GM18861 (cell line): ENCODE measurements around the gene GATA5.
A peak's percentile ranks its signal among the peaks of the same experiment; 100 is the strongest.
"Not testable (repeated sequence)": the region's sequence is repeated elsewhere in the genome, so short reads cannot be mapped to it uniquely, and the experiment has no call there.

Experiments
- ATAC-seq: cut with Tn5 transposase; IDR thresholded peaks from one replicate; pipeline ENCODE4 v1.9.1; 2021; ENCODE audit not compliant: unreplicated experiment

GATA5 gene

DNA sequence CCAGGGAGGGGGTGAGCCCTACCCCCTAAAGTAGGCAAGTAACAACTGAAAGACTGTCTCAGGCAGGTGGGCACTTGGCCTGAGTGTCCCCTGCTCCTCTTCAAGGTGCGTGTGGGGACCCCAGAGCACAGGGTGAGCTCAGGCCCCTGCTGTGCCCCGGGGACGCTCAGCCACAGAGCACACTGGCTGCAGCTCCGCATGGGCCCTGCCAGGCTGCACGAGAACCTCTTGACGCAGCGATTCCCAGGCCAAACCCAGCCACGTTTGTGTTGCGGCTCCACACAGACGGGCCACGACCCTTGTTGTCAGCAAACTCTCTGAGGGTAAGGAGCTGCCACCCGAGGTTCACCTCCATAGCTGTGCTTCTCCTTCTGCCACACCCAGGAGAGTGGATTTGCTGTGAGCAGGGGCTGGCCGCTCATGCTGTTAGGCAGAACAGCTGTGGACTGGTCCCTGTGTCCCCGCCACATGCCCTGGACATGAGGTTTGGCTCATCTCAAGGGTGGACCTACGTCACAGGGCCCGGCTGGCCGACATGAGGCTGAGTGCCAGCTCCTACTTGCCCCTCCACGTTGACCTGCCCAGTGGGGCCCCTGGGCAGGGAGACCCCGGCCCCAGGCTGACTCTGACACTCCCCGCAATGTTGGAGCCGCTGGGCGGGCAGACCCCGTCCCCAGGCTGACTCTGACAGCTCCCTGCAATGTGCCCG, 29.7 kb upstream of the GATA5 start:
- no peak for ATAC-seq

DNA sequence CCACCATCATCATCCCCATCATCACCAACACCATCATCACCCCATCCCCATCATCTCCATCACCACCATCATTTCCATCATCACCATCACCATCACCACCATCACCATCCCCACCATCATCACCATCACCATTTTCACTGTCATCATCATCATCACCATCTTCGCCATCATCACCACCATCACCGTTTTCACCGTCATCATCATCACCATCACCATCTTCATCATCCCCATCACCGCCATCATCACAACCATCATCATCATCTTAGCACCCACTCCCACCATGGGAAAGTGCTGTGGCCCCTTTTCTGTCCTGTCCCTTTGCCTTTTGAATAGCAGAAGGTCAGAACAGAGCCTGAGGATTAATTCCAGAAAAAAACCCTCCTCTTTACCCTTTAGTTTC, 28.5 kb upstream of the GATA5 start:
- ATAC-seq, result no peak

DNA sequence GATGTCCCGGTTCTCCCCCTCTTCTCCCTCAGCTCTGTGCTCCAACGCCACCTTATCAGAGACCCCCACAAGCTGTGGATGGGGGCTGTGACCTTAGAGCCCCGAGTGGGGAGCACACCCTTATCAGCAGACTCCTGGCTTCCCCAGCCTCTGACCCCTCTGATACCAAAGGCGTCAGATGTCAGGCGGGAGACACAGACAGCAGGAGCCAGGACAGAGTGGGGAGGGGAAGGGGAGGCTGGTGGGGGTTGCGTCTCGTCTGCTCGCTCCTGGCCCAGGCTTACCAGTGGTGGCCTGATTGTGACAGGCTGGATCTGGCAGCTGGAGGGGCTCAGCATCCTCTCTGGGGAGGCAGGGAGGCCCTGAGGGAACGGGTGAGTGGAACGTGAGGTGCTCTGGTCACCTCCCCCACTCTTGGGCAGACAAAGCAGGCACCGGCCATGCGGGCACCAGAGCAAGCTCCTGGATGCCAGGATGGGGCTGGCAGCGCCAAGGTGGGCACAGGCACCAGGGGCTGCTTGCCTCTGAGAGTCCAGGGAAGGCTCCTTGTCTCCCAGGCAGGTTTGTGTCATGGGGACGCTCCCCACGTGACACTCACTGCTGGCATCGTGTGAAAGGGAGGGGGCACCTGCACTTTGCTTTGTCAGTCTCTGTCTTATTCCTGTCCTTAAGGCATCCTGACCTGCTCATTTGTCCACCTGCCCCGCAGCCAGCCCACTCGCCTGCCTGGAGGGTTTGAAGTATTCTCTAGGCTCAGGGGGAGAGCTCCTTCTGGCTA, 27.8 kb upstream of the GATA5 start:
- ATAC-seq, result no peak

DNA sequence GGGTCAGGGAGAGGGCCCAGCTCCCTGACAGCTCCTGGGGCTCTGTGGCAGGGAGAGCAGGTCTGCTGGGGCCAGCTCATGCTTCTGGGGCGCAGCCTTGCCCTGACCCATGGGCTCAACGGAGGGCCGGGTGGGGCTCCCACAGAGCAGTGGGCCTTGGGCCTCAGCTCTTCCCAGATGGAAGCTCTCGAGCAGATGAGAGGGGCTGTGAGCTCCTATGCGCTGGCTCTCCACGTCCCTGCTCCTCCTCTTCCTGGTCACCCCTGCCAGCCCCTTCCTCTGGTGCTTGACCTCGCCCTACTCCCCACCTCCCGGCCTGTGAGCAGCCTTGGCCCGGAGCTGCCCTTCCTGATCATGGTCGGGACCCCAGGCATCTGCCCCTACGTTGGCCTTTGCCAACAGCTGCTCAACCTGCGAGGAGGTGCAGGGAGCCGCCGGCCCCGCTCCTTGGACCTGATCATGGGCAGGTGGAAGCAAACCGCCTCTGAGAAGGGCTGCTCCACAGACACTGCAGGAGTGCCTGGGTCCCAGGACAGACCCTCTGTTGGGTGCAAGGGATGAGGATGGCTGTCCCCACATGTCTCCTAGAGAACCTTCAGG, 26.8 kb upstream of the GATA5 start:
- ATAC-seq, result no peak

DNA sequence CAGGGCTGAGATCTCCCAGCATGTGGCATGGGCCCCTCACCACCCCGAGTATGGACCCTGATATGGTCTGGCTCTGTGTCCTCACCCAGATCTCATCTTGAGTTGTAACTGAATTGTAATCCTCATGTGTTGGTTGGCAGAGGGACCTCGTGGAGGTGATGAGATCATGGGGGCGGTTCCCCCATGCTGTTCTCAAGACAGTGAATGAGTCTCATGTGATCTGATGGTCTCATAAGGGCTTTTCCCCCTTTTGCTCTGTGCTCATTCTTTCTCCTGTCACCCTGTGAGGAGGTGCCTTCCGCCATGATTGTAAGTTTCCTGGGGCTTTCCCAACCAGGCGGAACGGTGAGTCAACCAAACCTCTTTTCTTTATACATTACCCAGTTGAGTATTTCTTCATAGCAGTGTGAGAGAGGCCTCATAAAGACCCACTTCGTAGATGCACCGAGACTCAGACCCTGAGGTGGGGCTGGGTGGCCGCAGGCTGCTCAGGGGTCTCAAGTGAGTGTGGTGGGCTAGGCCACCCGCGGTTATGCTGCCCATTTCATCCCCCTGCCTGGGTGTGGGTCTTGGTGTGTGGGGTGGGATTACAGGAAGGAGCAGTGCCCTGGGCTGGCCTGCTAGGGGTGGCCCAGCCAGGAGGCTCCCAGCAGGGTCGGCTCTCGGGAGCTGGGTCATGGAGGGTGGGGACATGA, 26.2 kb upstream of the GATA5 start:
- ATAC-seq, result peak; percentile 74

DNA sequence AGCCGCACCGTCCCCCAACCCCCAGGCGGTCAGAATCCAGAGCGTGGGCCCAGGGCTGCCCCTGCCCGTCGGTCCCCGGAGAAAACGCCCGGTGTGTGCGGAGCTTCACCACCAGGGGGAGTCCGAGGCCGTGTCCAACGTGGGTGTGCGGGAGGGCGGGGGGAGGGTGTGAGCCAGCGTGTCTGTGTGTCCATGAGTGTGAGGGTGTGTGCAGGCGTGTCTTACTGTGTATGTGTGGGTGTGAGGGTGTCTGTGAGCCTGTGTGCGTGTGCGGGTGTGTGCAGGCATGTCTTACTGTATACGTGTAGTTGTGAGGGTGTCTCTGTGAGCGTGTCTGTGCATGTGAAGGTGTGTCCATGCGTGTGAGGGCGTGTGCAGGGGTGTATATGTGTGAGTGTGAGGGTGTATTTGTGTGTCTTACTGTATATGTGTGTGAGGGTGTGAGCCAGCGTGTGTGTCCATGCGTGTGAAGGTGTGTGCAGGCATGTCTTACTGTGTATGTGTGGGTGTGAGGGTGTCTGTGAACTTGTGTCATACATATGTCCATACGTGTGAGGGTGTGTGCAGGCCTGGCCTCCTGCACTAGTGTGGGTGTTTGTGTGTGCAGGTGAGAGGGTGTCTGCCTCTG, 24.6 kb upstream of the GATA5 start:
- ATAC-seq, result no peak

DNA sequence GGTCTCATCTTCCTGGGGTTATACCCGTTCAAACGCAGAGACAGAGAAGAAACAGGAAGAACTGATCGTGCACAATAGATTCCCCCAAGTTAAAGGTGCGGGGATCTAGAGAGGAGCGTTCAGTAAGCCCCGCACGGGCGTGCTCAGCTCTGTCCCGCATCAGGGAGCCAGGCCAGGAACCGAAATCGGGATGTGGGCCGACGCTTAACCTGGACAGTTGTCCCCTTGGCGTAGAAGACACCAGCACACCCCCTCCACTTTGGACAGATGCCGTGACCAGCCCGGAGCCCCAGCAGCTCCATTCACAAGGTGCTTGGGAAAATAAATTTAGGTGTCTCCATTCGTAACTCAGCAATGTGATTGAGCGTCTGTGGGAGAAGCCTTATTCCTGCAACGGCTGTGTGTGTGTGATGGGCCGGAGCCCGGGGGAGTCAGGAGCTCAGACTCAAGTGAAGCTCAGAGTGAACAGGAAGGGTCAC, 24.0 kb upstream of the GATA5 start:
- no peak for ATAC-seq

DNA sequence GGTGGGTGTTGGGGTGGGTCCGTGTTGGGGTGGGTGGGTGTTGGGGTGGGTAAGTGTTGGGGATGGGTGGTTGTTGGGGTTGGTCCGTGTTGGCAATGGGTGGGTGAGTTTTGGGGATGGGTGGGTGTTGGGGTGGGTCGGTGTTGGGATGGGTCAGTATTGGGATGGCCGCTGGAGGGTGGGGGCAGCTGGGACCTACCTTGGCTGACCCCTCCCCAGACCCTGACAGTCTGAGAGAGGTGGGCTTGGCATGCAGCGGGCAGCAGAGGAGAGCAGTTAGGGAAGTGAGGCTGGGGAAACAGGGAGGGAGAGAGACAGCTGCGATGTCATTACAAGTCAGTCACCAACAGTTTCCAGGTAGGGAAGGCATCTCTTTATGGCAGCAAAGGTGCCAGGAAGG, 23.1 kb upstream of the GATA5 start:
- no peak for ATAC-seq

DNA sequence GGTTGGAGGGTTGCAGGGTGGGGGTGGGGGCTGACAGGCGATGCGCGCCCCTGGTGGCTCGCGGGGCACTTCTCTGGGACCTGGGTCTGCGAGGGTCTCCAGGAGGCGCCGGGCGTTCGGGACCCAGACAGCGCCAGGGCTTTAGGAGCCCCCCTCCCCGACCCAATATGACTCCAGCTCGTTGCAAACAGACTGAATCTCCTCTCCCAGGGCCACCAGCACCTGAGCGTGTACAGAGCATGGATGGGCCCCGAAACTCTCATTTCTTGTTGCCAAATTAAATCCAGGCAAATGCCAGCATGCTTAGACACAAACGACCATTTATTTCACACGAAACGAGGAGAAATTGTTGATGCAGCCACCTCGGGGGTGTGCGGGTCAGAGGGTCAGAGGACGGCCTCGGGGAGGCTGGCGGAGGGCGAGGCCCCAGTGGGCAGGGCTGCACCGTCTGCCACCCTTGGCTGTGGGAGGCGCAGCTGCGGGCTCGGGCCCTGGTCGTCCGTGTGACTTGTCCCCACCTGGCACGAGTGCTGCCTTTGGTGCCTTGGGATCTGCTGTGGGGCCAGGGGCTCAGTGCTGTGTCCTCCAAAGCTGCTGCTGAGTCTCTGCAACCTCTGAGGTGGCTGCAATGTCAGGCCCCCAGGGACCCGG, 20.9 kb upstream of the GATA5 start:
- ATAC-seq, result no peak

DNA sequence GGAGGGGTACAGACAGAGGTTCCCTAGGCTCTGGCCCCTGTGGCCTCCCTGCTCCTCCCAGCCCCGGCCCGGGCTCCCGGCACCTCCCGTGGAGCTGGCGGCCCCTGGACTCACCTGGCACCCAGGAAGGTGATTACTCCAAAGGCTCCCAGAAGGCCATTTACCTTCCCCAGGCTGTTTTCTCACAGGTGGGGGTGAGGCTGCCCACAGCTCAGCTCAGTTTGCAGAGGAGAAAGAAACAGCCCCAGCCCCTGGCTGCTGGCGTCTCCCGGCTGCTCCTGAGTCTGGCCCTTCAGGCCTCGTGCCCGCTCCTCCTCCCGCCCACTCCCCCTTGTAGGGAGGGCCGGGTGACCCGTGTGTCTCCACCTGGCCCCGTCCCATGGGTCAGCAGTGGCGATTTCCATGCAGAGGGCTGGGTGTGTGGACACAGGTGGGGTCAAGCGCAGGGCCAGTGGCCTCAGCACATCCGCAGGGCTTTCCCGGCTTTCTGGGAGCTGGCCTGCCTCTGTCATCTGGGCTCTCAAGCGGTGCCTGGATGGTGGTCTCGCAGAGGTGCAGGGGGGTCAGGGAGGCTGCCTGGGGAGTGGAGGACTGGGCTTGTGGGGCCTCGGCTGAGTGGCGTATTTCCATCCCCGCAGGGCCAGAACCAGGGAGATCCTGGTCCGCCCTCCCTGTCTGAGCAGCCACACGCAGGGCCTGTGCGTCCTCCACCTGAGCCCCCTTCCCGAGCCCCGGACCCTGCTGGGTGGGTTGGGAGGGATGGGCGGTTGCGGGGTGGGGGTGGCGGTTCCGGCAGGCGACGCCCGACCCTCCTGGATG, 20.2 kb upstream of the GATA5 start:
- no peak for ATAC-seq

DNA sequence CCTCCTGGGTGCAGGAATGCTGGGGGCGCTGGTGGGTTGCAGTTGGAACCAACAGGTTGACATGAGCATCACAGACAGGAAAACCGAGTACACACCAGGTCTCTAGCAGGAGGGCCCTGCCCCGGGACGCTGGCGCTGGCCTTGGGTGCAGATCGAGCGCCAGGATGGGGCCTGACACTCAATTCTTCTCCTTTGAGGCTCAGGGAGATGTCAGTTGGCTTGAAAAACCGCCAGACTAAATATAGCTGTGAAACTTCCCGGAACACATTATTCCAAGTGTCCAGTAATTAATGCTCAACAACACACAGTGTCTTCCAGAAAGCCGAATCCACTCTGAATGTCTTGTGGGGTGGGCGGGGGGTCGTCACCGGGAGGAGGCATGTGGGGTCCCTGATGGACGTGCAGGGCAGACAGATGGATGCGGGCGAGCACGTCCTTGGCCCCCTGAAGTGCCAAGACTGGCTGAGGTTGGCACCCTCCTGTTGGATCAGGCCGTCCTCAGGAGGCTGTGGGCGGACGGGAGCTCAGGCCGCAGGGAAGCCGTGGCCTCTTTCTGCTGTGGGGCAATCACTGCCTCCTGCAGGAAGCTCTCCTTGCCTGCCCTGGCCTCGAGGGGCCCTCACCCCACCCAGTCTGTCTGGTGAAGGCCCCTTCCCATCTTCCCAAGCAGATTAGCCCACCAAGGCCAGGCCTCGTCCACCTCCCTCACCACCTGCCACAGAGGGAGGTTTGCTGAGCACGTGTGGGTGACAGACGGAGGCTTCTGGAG, 19.4 kb upstream of the GATA5 start:
- no peak for ATAC-seq

DNA sequence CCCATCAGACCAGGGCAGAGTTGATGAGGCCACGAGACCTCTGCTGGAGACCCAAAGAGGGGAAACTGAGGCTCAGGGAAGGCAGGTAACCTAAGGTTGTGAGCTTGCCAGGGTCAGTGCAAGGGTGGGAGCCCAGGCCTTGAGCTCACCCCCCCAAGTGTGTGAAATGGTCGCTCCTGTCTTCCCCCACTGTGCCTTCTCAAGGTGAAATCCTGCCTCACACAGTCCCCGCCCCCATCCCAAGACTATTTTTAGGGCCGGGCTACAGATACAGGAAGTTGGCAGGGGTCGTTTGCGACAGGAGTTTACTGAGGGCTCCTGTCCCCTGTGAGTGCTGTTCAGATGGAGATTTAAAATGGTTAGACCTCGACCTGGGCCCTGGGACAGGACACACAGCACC, 18.7 kb upstream of the GATA5 start:
- ATAC-seq, result no peak

DNA sequence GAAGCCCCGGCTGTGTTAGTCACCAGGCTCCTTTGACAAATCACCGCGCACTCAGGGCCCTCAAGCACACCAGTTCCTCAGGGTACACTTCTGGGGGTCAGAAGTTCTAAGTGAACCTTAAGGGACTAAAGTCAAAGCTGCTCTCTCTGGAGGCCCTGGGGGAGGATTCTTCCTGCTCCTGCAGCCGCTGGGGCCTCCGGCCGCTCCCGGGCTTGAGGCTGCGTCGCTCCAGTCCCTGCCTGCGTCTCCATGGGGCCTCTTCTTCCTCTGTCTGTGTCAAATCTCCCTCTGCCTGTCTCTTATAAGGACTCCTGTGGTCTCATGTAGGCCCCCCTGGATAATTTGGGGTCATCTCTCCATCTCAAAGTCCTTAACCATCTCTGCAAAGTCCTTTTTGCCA, 18.1 kb upstream of the GATA5 start:
- no peak for ATAC-seq

DNA sequence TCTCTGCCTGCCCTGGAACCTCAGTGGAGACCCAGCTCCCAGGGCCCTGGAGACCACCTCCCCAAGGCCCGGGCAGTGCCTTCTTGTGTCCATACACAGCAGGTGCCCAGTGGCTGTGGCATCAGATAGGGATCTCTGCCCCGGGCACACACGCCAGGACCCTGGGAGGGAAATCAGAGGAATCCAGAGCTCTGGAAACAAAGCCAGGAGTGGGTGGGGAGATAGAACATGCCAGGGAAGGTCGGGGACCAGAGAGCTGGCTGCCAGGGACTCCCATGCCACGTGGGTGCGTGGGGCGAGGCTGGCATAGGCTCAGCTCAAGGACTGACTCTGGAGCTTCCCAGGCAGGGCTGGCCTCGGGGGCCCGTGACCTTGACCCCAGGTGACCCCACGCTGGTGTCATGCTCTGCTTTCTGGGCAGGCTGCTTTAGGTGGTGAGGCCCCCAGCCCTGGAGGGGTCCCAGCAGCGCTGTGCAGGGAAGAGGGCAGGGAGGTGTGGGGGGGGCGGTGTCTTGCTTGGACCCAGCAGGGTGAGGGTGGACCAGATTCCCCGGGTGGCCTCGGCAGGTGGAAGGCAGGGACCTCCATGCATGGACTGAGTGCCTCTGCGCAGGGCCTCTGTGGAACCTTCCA, 17.6 kb upstream of the GATA5 start:
- ATAC-seq, result no peak

DNA sequence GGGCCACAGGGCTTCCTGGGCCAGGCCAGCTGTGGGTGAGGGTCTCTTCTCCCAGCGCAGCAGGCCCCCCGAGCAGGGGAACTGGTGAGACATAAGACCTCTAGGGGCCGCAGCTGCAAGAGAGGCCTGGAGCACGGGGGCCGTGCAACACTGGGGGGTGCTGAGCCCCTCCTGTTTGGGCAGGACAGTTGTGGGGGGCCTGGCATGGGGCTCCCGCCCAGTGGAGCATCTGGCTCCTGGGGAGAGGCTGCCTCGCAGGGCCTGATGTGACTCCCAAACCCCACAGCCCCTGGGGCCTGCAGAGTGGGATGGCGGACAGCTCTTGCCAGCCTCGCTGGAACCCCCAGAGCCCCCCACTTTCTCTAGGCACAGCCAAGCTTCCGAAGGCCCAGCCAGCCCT, 16.9 kb upstream of the GATA5 start:
- no peak for ATAC-seq

DNA sequence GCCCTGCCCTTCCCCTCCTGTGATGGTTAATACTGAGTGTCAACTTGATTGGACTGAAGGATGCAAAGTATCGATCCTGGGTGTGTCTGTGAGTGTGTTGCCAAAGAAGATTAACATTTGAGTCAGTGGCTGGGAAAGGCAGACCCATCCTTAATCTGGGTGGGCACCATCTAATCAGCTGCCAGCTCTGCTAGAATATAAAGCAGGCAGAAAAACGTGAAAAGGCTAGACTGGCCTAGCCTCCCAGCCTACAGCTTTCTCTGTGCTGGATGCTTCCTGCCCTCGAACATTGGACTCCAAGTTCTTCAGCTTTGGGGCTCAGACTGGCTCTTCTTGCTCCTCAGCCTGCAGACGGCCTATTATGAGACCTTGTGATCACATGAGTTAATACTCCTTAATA, 15.0 kb upstream of the GATA5 start:
- not testable (repeated sequence) for ATAC-seq

DNA sequence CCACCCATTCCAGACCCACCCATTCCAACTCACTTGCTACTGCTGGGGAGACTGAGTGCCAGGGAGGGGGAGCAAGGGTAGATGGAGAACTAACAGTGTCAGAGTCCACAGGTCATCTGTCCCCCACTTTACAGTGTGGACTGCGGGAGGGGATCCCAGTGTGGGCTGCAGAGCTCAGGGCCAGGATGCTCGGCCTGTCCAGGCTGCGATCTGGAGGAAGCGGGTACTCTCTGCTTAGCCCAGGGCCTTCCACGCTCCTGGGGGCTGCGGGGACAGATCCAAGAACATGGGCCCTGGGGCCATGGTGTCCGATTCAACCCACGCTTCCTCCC, 14.1 kb upstream of the GATA5 start:
- no peak for ATAC-seq

DNA sequence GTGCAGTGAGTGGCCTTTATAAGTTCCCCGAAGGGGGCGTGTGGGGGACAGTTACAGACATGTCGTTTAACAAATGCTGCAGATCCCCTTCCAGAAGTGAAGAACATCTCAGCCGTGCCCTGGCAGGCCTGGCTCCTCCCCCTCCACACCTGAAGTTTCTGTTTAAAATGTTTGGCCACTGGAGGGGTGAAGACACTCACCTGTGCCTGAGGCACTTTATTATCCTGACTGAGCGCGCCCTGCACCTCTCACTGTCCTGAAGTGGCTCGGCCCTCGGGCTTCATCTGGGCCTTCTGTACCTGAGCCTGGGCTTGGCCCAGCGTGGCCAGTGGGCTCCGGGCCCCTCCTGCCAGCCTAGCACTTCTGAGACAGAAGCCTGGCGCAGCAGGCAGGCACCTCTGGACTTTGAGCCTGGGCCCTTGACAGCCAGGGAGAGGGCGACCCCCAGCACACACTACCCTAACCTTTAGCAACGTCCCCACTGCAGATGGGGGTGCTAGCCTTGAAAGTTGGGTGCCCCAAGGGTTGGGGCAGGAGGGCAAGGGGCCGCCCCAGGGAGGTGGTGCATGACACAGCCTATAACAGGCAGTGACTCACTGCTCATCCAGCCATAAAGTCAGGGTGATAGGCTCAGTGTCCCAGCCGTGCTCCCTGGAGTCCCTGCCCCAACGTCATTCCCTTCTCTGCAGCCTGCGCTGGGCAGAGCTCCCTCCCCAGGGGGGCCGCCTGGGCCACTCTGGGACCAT, 13.6 kb upstream of the GATA5 start:
- ATAC-seq, result no peak
